SW480 (cell line): ENCODE results near the gene ABCB8.
A peak's percentile ranks its signal among the peaks of the same experiment; 100 is the strongest.

Experiments
- DNase-seq: peaks from one replicate; pipeline ENCODE4 v3.0.0-alpha.2; 2016; ENCODE audit warnings: low spot score

The ABCB8 gene

GRCh38 chr7:151028131-151028947, at the start of gene ABCB8:
Gene ABCB8 (plus strand): TSS chr7:151028450. CDS start chr7:151028516, 66 bp downstream.
- peak; percentile 98 for DNase-seq

GRCh38 chr7:150979713-150980390, 48.4 kb upstream of the ABCB8 start:
- DNase-seq: no peak

- DNase-seq: no peak
Observed at GRCh38 chr7:150980663-150981062, 47.6 kb upstream of the ABCB8 start.

- no peak for DNase-seq
Observed at GRCh38 chr7:150981644-150982043, 46.6 kb upstream of the ABCB8 start.

GRCh38 chr7:150982351-150982750, 45.9 kb upstream of the ABCB8 start:
- no peak for DNase-seq

- DNase-seq: no peak
Observed at GRCh38 chr7:150983893-150984368, 44.3 kb upstream of the ABCB8 start.

GRCh38 chr7:150986099-150986512, 42.1 kb upstream of the ABCB8 start:
- peak; percentile 66 for DNase-seq

GRCh38 chr7:150986556-150986955, 41.7 kb upstream of the ABCB8 start:
- DNase-seq: no peak

- DNase-seq: no peak
Observed at GRCh38 chr7:150988230-150989226, 39.7 kb upstream of the ABCB8 start.

- no peak for DNase-seq
Observed at GRCh38 chr7:150989456-150989855, 38.8 kb upstream of the ABCB8 start.

GRCh38 chr7:150990416-150991186, 37.6 kb upstream of the ABCB8 start, which contains the start of gene NOS3:
Gene NOS3 (plus strand): TSS chr7:150991017. CDS start chr7:150993804, 2,787 bp downstream.
- peak; percentile 73 for DNase-seq

- no peak for DNase-seq
Observed at GRCh38 chr7:150992051-150992640, 36.1 kb upstream of the ABCB8 start.

- no peak for DNase-seq
Observed at GRCh38 chr7:150992833-150993302, 35.4 kb upstream of the ABCB8 start.

GRCh38 chr7:150993511-150993910, 34.7 kb upstream of the ABCB8 start:
- DNase-seq: no peak

- DNase-seq: no peak
Observed at GRCh38 chr7:150994141-150994837, 34.0 kb upstream of the ABCB8 start.

- DNase-seq: no peak
Observed at GRCh38 chr7:150994838-150995510, 33.3 kb upstream of the ABCB8 start.

GRCh38 chr7:150996376-150997074, 31.7 kb upstream of the ABCB8 start:
- DNase-seq: no peak

GRCh38 chr7:150997075-150997511, 31.2 kb upstream of the ABCB8 start:
- no peak for DNase-seq

- no peak for DNase-seq
Observed at GRCh38 chr7:150997817-150998216, 30.4 kb upstream of the ABCB8 start.
